ENCODE results near the gene PLA2G4B.

DNA sequence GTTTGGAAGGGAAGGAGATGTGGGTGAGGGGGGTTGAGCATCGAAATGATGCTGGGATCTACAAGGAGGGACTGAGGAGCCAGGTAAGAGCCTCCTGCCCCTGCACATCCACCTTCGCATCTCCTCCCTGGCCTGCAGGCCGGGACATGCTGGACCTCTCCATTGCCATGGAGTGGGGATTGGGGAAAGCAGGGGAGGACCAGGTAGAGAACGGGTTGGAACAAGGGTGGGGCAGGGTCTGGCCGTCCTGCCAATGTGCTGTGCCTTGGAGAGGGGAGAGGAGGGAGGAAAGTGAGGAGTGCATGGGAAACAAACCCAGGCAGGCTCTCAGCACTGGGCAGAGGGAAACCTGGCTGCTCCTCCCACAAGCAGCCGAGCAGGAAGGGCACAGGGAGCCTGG is 10.6 kb downstream of the PLA2G4B start:
- no peak for TF ChIP-seq POLR2A (IDR thresholded peaks at IDR 0.05; ENCODE audit: low read length)
- no peak for TF ChIP-seq GATA1 (IDR thresholded peaks at IDR 0.05; ENCODE audit: low read depth, low read length)

Data from erythroblast (primary cell).